ENCODE data around the gene MRPL37.

GRCh38 chr1:54243022-54243421 is 43.1 kb downstream of the MRPL37 start:
- TF ChIP-seq CTCF (IDR thresholded peaks at IDR 0.05) = no peak
- no peak for TF ChIP-seq POLR2A (IDR thresholded peaks at IDR 0.05)

Measured in prostate gland (tissue), 2 donors.